Breast epithelium (tissue), 4 donors: ENCODE results near the gene NEGR1. TPM values are rescaled to one million over a fixed set of nuclear protein-coding genes. Genes with fewer than 3 reads are reported as not detected.

Experiments used
- DNase-seq, 2 donors: peaks; one replicate each; pipeline ENCODE4 v3.0.0-alpha.2; 2019; ENCODE audit warnings: low spot score in 2 of 2
- H3K27ac ChIP-seq, 2 donors: fragments of 200-600 bp; sonication (generic) in 1 of 2; one replicate each; pipeline ENCODE4 v1.5.1; 2016 to 2019; ENCODE audit warnings: mild to moderate bottlenecking in 1 of 2
- H3K27me3 ChIP-seq, 2 donors: fragments of 200-600 bp; sonication (generic) in 1 of 2; one replicate each; pipeline versions ENCODE4 v1.5.1 to v1.6.0; 2017 to 2019; ENCODE audit warnings: control low read depth in 1 of 2, mild to moderate bottlenecking in 1 of 2
- H3K36me3 ChIP-seq: fragments of 200-600 bp; one replicate; pipeline ENCODE4 v1.5.1; 2019
- H3K4me1 ChIP-seq, 2 donors: fragments of 200-600 bp; sonication (generic); one replicate each; pipeline ENCODE4 v1.5.1; 2016 to 2019; ENCODE audit warnings: control low read depth in 1 of 2
- H3K4me3 ChIP-seq, 3 donors: fragments of 200-600 bp; sonication (generic); 1 replicate in 2 of 3; 2 replicates in 1 of 3; pipeline ENCODE4 v1.5.1; 2016 to 2019; ENCODE audit warnings: mild to moderate bottlenecking in 3 of 3, moderate library complexity in 2 of 3
- H3K9me3 ChIP-seq, 2 donors: fragments of 200-600 bp; sonication (generic) in 1 of 2; one replicate each; pipeline ENCODE4 v1.5.1; 2016 to 2019; ENCODE audit warnings: control low read depth in 1 of 2
- CTCF ChIP-seq, 3 donors: fragments of 450-650 bp; IDR thresholded peaks; one replicate each; pipeline ENCODE4 v1.5.1; 2016 to 2017; ENCODE audit warnings: antibody characterized with exemption in 3 of 3, mild to moderate bottlenecking in 3 of 3, moderate library complexity in 3 of 3
- POLR2A ChIP-seq: fragments of 450-650 bp; IDR thresholded peaks from one replicate; pipeline ENCODE4 v1.6.1; 2016; ENCODE audit warnings: antibody characterized with exemption, mild to moderate bottlenecking, moderate library complexity
- POLR2AphosphoS5 ChIP-seq, 3 donors: sonication (generic); formaldehyde crosslinking; IDR thresholded peaks; one replicate each; pipeline ENCODE4 v1.6.1; 2017; ENCODE audit warnings: antibody characterized with exemption in 3 of 3
- intact Hi-C: fragments of 100-400 bp; cut with DNase I; formaldehyde crosslinking; loops from one replicate; pipeline ENCODE4 v1.15.1; 2023; ENCODE audit warnings: low total_unique reads
- total RNA-seq, 3 donors: library from RNA; depleted of rRNA; stranded (reverse); fragments of >200 nt; gene quantifications; one replicate each; pipeline ENCODE4 v1.1.0, GENCODE V29; 2016

NEGR1 gene
- total RNA-seq, 3 donors from 2014 or later: 5.6 to 33.3 (median 7.9) TPM

- no peak for DNase-seq
- H3K9me3 ChIP-seq: no peaks in the 10 kb centered on the region
Measured at GRCh38 chr1:71835442-71835813, 446.9 kb downstream of the NEGR1 start.

GRCh38 chr1:71834601-71835441 lies 447.5 kb downstream of the NEGR1 start:
- H3K27me3 ChIP-seq: no peaks in the 10 kb centered on the region
- no peak overlapping the region for H3K4me3 ChIP-seq
- TF ChIP-seq CTCF (IDR thresholded peaks at IDR 0.05) (no peak), POLR2A (no peak)
- no peaks in the 10 kb centered on the region for H3K36me3 ChIP-seq
- DNase-seq: no peak
- H3K27ac ChIP-seq: no peak overlapping the region
- no peaks in the 10 kb centered on the region for H3K9me3 ChIP-seq
- no peaks in the 10 kb centered on the region for H3K4me1 ChIP-seq
- intact Hi-C loops: no loop called here

More at GRCh38 chr1:71835442-71835813, 446.9 kb downstream of the NEGR1 start:
- no peaks in the 10 kb centered on the region for H3K4me1 ChIP-seq
- no peaks in the 10 kb centered on the region for H3K27me3 ChIP-seq
- intact Hi-C loops: no loop called here
- no peak overlapping the region for H3K4me3 ChIP-seq
- no peaks in the 10 kb centered on the region for H3K36me3 ChIP-seq
- TF ChIP-seq POLR2A (no peak), CTCF (IDR thresholded peaks at IDR 0.05) (no peak), POLR2AphosphoS5 (IDR thresholded peaks at IDR 0.05) (no peak)
- no peak overlapping the region for H3K27ac ChIP-seq

GRCh38 chr1:71831646-71832045 lies 450.7 kb downstream of the NEGR1 start:
- Histone ChIP-seq H3K4me3 (no peak overlapping the region), H3K36me3 (no peaks in the 10 kb centered on the region), H3K9me3 (no peaks in the 10 kb centered on the region), H3K4me1 (no peaks in the 10 kb centered on the region), H3K27ac (no peak overlapping the region), H3K27me3 (no peaks in the 10 kb centered on the region)
- no peak for TF ChIP-seq POLR2AphosphoS5 (IDR thresholded peaks at IDR 0.05)
- TF ChIP-seq CTCF (IDR thresholded peaks at IDR 0.05): no peak
- no peak for TF ChIP-seq POLR2A
- no peak for DNase-seq
- intact Hi-C loops: no loop called here

GRCh38 chr1:71829346-71829745 lies 453.0 kb downstream of the NEGR1 start:
- H3K9me3 ChIP-seq: no peaks in the 10 kb centered on the region
- TF ChIP-seq POLR2A (no peak), POLR2AphosphoS5 (IDR thresholded peaks at IDR 0.05) (no peak), CTCF (IDR thresholded peaks at IDR 0.05) (no peak)
- H3K4me1 ChIP-seq: no peaks in the 10 kb centered on the region
- no peaks in the 10 kb centered on the region for H3K36me3 ChIP-seq
- DNase-seq: no peak
- no peak overlapping the region for H3K4me3 ChIP-seq
- H3K27ac ChIP-seq: no peak overlapping the region
- H3K27me3 ChIP-seq: no peaks in the 10 kb centered on the region
- intact Hi-C loops: no loop called here

GRCh38 chr1:71828431-71829012 lies 453.8 kb downstream of the NEGR1 start:
- Histone ChIP-seq H3K36me3 (no peaks in the 10 kb centered on the region), H3K4me1 (no peaks in the 10 kb centered on the region), H3K9me3 (no peaks in the 10 kb centered on the region), H3K4me3 (no peak overlapping the region), H3K27me3 (no peaks in the 10 kb centered on the region), H3K27ac (no peak overlapping the region)
- TF ChIP-seq CTCF (IDR thresholded peaks at IDR 0.05) (no peak), POLR2A (no peak), POLR2AphosphoS5 (IDR thresholded peaks at IDR 0.05) (no peak)
- no peak for DNase-seq
- intact Hi-C loops: no loop called here
